GDM1 (cell line): ENCODE results near the gene RORC.
"Not testable (repeated sequence)": the region's sequence is repeated elsewhere in the genome, so short reads cannot be mapped to it uniquely, and the experiment has no call there.

Experiments used
- DNase-seq: peaks from one replicate; lab custom pipeline; 2025; lab: John Stamatoyannopoulos, UW

Gene RORC

GRCh38 chr1:151805066-151805820 is 26.4 kb downstream of the RORC start, which contains the start of gene LINGO4:
Gene LINGO4, minus strand, starts transcription at chr1:151805419. Its CDS starts 2,715 bp downstream, at chr1:151802704.
- no peak for DNase-seq

GRCh38 chr1:151803915-151804314 is 27.7 kb downstream of the RORC start:
- no peak for DNase-seq

- DNase-seq, result no peak
Measured at GRCh38 chr1:151803164-151803563, 28.4 kb downstream of the RORC start.

- DNase-seq, result no peak
Measured at GRCh38 chr1:151802372-151802771, 29.2 kb downstream of the RORC start.

GRCh38 chr1:151801846-151802245 is 29.8 kb downstream of the RORC start:
- no peak for DNase-seq

GRCh38 chr1:151801310-151801820 is 30.2 kb downstream of the RORC start:
- DNase-seq, result no peak

- DNase-seq, result no peak
Measured at GRCh38 chr1:151800830-151801229, 30.8 kb downstream of the RORC start.

- DNase-seq, result no peak
Measured at GRCh38 chr1:151799179-151800022, 32.2 kb downstream of the RORC start.

GRCh38 chr1:151798571-151798970 is 33.0 kb downstream of the RORC start:
- DNase-seq, result no peak

GRCh38 chr1:151790940-151791651 is 40.5 kb downstream of the RORC start:
- DNase-seq, result no peak

- peak; percentile 99 for DNase-seq
Measured at GRCh38 chr1:151790071-151790939, 41.3 kb downstream of the RORC start, which contains the start of gene TDRKH. Gene TDRKH, minus strand, starts transcription at chr1:151790500. Its CDS starts 7,478 bp downstream, at chr1:151783022.

GRCh38 chr1:151787689-151788088 is 43.9 kb downstream of the RORC start:
- no peak for DNase-seq

- no peak for DNase-seq
Measured at GRCh38 chr1:151783796-151784195, 47.8 kb downstream of the RORC start.

- DNase-seq, result no peak
Measured at GRCh38 chr1:151782741-151783140, 48.9 kb downstream of the RORC start.

GRCh38 chr1:151782026-151782425 is 49.6 kb downstream of the RORC start:
- not testable (repeated sequence) for DNase-seq

GRCh38 chr1:151780736-151781135 is 50.9 kb downstream of the RORC start:
- DNase-seq, result not testable (repeated sequence)

GRCh38 chr1:151779852-151780251 is 51.8 kb downstream of the RORC start:
- DNase-seq, result no peak

- no peak for DNase-seq
Measured at GRCh38 chr1:151777317-151777716, 54.3 kb downstream of the RORC start.

- no peak for DNase-seq
Measured at GRCh38 chr1:151776665-151777062, 54.9 kb downstream of the RORC start.

- DNase-seq, result no peak
Measured at GRCh38 chr1:151775894-151776664, 55.5 kb downstream of the RORC start.
